RWPE2 (cell line): ENCODE data around the gene GORASP2.
"Not testable (repeated sequence)": the region's sequence is repeated elsewhere in the genome, so short reads cannot be mapped to it uniquely, and the experiment has no call there.

Source experiments
- ATAC-seq: fragments of 200-7000 bp; cut with Tn5 transposase; 3 replicates; pipeline ENCODE4 v1.9.1; 2021; ENCODE audit warnings: low read depth
- DNase-seq: peaks from one replicate; pipeline ENCODE4 v3.0.0-alpha.2; 2020; ENCODE audit warnings: low spot score
- H3K27ac ChIP-seq: fragments of 450-650 bp; 2 replicates; pipeline ENCODE4 v1.5.1; 2017; ENCODE audit warnings: mild to moderate bottlenecking; ENCODE audit not compliant: poor library complexity, severe bottlenecking
- H3K27me3 ChIP-seq: fragments of 250-450 bp; sonication (Bioruptor Pico); 2 replicates; pipeline ENCODE4 v1.5.1; 2021; ENCODE audit warnings: mild to moderate bottlenecking, moderate library complexity; ENCODE audit not compliant: insufficient read depth, poor library complexity, severe bottlenecking
- H3K36me3 ChIP-seq: fragments of 250-450 bp; sonication (Bioruptor Pico); 2 replicates; pipeline ENCODE4 v1.5.1; 2020; ENCODE audit warnings: low read depth, mild to moderate bottlenecking, moderate library complexity
- H3K4me1 ChIP-seq: fragments of 250-450 bp; sonication (Bioruptor Pico); 2 replicates; pipeline ENCODE4 v1.5.1; 2021; ENCODE audit warnings: mild to moderate bottlenecking, moderate library complexity; ENCODE audit not compliant: insufficient read depth, poor library complexity, severe bottlenecking
- H3K4me3 ChIP-seq: fragments of 250-450 bp; sonication (Bioruptor Pico); 2 replicates; pipeline ENCODE4 v1.5.1; 2021; ENCODE audit warnings: mild to moderate bottlenecking, moderate library complexity; ENCODE audit not compliant: severe bottlenecking
- H3K9me3 ChIP-seq: fragments of 250-450 bp; sonication (Bioruptor Pico); 2 replicates; pipeline ENCODE4 v1.5.1; 2021; ENCODE audit warnings: mild to moderate bottlenecking, moderate library complexity; ENCODE audit not compliant: severe bottlenecking
- TF ChIP-seq, protein P1 (sequence below): fragments of 450-650 bp; IDR thresholded peaks from one replicate; pipeline ENCODE4 v1.5.1; 2017; ENCODE audit warnings: mild to moderate bottlenecking, moderate library complexity; ENCODE audit not compliant: poor library complexity, severe bottlenecking

GORASP2 gene

GRCh38 chr2:170917219-170917913, 11.7 kb upstream of the GORASP2 start:
- Histone ChIP-seq H3K9me3 (no peaks in the 10 kb centered on the region), H3K27ac (no peak overlapping the region), H3K36me3 (no peaks in the 10 kb centered on the region), H3K27me3 (no peaks in the 10 kb centered on the region), H3K4me1 (no peaks in the 10 kb centered on the region), H3K4me3 (no peak overlapping the region)
- no peak for DNase-seq
- TF ChIP-seq, protein P1, sequence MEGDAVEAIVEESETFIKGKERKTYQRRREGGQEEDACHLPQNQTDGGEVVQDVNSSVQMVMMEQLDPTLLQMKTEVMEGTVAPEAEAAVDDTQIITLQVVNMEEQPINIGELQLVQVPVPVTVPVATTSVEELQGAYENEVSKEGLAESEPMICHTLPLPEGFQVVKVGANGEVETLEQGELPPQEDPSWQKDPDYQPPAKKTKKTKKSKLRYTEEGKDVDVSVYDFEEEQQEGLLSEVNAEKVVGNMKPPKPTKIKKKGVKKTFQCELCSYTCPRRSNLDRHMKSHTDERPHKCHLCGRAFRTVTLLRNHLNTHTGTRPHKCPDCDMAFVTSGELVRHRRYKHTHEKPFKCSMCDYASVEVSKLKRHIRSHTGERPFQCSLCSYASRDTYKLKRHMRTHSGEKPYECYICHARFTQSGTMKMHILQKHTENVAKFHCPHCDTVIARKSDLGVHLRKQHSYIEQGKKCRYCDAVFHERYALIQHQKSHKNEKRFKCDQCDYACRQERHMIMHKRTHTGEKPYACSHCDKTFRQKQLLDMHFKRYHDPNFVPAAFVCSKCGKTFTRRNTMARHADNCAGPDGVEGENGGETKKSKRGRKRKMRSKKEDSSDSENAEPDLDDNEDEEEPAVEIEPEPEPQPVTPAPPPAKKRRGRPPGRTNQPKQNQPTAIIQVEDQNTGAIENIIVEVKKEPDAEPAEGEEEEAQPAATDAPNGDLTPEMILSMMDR: no peak
- ATAC-seq: no peak

DNA sequence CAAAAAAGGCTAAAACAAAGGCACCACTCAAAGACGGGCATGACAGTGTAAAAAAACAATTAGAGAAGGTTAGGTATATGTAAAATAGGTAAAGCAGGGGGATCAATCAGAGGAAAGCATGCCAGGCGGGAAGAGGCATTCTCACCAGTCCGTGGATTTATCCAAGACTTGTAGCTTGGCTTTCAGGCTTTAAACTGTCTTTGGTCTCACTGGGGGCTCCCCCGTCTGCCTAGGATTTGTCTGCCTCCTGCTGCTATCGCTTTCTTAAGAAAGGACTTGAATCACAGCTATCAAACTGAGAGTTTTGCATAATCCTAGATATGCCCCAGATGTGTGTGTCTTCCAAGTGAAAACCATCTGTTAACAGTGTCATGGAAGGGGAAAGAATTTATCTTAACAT, 11.1 kb upstream of the GORASP2 start:
- Histone ChIP-seq H3K27me3 (no peaks in the 10 kb centered on the region), H3K27ac (no peak overlapping the region), H3K4me1 (no peaks in the 10 kb centered on the region), H3K36me3 (no peaks in the 10 kb centered on the region), H3K9me3 (no peaks in the 10 kb centered on the region), H3K4me3 (no peak overlapping the region)
- ATAC-seq: no peak
- TF ChIP-seq, protein P1: no peak
- DNase-seq: no peak

DNA sequence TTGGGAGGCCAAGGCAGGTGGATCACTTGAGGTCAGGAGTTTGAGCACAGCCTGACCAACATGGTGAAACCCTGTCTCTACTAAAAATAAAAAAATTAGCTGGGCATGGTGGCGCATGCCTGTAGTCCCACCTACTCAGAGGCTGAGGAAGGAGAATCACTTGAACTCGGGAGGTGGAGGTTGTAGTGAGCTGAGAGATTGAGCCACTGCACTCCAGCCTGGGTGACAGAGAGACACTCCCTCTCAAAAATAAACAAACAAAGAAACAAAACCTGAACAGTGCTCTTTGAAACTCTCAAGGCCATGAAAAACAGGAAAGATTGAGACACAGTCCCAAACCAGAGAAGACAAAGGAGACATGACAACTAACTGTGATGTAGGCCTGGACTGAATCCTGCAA, 7.2 kb upstream of the GORASP2 start:
- H3K9me3 ChIP-seq: not testable (repeated sequence)

GRCh38 chr2:170922634-170923494, 6.2 kb upstream of the GORASP2 start:
- peaks cover 2% of the 10 kb centered on the region for H3K4me1 ChIP-seq
- H3K4me3 ChIP-seq: no peak overlapping the region
- DNase-seq: no peak

More for the DNA sequence above, 7.2 kb upstream of the GORASP2 start:
- not testable (repeated sequence) for ATAC-seq, DNase-seq, H3K4me3 ChIP-seq, H3K36me3 ChIP-seq, H3K4me1 ChIP-seq, H3K27me3 ChIP-seq, H3K27ac ChIP-seq

GRCh38 chr2:170923799-170924198, 5.3 kb upstream of the GORASP2 start:
- Histone ChIP-seq H3K9me3 (peaks cover 2% of the 10 kb centered on the region), H3K27ac (no peak overlapping the region), H3K36me3 (no peaks in the 10 kb centered on the region), H3K4me3 (no peak overlapping the region), H3K27me3 (no peaks in the 10 kb centered on the region), H3K4me1 (peaks cover 5% of the 10 kb centered on the region)
- TF ChIP-seq, protein P1: no peak
- ATAC-seq: no peak
- no peak for DNase-seq

More at GRCh38 chr2:170922634-170923494, 6.2 kb upstream of the GORASP2 start:
- TF ChIP-seq, protein P1: no peak
- no peak for ATAC-seq
- H3K27ac ChIP-seq: no peak overlapping the region
- H3K9me3 ChIP-seq: peaks cover 2% of the 10 kb centered on the region
- H3K36me3 ChIP-seq: no peaks in the 10 kb centered on the region
- no peaks in the 10 kb centered on the region for H3K27me3 ChIP-seq
